CD4-positive, alpha-beta T cell treated with Interferon alpha-2 for 1 hour (primary cell): Measurements from ENCODE around the gene TMEM200A.
A peak's percentile ranks its signal among the peaks of the same experiment; 100 is the strongest.

Experiments
- DNase-seq, 2 donors: peaks; one replicate each; pipeline ENCODE4 v3.0.0-alpha.2; 2020 to 2022

The TMEM200A gene

DNA sequence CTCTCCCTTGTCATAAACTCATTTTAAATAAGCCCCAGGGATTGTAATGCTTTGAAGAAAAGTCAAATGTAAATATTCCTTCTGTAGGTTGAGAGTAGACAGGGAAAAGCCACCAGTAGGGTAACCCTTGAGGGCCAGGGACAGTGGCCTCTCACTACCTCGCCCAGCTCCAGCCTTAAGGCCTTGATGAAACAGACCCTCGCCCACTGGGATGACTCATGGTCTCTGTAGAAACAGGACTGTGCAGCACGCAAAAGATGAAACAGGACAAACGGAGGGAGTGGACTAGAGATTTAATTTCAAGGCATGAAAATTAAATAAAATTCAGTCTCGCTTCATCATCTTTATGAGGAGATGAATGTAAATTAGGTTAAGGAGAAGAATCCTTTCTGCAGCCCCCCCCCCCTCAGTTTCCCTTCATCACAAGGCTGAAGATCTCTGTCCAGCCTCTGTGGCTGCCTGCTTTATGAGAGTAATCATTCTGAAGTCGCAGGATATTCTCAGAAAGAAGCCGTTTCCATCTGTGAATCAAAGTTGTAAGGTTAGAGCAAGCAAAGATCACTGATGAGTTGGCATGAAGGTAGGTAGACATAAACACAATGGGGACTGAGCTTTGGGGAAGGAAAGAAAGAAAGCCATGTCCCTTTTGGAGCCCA, 60.4 kb downstream of the TMEM200A start:
- no peak for DNase-seq

DNA sequence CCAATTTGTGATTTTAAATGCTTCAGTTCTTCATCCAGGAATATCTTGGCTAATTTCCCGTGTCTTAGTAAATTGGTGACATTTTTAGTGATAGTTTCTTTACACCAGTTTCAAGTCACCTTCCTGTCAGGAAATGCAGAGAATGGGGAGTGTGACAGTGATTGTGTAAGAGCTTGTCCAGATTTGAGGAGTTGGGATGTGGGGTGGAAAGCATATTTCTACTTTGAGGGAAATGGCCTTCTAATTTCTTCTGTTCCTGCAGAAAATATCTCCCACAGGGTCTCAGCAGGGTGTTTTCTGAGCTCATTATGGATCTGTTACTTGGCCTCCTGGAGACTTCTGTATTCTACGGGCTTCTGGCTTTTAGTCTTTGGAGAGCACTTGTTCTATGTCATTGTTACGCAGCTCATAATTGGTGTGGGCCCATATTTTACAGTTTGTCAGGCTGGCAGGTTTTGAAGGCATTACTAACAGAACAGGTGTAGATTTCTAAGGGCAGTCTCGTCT, 65.6 kb downstream of the TMEM200A start:
- DNase-seq: no peak

- DNase-seq: no peak
Measured at GRCh38 chr6:130432838-130433237, 67.0 kb downstream of the TMEM200A start.

DNA sequence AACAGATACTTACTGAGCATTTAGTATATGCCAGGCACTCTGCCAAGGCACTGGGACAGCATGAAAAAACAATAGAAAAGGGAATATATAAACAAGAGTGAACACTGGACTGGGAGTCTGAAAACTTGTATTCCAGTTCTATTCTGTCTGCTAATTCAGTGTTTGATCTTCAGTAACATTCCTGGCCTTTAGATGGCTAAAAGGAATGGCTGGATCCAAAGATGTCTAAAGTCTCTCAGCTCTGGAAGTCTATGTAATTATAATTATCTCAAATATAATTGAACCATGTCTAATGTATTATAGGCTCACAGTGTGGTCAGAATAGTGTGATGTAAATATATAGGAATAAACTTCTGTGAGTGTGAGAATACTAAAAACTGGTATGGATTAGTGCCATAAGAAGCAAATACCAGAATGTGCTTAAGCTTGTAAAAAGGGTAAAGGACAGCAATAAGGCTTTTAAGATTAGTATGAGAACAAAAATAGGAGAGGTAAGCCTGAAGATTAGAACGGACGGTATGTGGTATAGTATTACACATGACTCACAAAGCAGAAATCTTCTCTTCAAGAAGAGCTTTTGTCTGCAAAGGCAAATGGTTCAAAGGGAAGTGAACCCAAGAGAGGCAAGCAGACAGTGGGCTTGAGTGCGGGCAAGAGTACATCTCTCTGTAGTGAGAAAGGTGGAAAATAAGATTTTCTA, 68.5 kb downstream of the TMEM200A start:
- no peak for DNase-seq

DNA sequence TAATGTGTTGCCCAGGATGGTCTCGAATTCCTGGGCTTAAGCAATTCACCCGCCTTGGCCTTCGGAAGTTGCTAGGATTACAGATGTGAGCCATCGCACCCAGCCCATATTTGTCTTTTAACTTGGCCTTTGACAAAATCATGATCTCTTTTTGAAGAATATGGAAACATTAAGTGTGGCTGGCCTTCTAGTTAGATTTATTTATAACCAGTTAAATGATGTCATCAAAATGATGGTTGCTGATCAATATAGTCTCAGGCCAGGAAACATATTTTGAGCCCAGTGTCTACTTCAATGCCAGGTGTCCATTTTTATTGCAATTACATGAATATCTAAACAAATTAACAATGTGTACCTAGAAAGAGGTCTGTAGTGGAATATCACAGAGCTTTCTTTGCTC, 69.4 kb downstream of the TMEM200A start:
- no peak for DNase-seq

GRCh38 chr6:130437961-130438360, 72.1 kb downstream of the TMEM200A start:
- DNase-seq: no peak

- DNase-seq: no peak
Measured at GRCh38 chr6:130447374-130447773, 81.6 kb downstream of the TMEM200A start.

DNA sequence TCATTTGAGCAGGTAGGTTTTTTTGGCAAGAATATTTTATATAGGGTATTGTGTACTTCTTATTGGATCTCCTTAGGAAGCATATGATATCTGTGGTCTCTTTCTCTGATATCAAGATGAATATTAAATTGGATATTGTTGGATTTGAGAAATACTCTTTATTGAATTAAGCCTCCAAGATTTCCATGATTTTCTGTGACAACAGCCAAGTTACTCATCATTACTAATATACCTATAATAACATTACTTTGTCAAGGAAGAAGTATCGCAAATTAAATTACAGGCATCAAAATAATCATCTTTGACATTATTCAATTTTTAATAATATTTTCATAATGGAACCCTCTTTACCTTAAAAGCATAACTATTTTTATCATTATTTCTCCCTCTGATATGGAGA, 86.5 kb downstream of the TMEM200A start:
- no peak for DNase-seq

- DNase-seq: peak in 1 of 2 donors; percentile 59
Measured at GRCh38 chr6:130453230-130453629, 87.4 kb downstream of the TMEM200A start.

DNA sequence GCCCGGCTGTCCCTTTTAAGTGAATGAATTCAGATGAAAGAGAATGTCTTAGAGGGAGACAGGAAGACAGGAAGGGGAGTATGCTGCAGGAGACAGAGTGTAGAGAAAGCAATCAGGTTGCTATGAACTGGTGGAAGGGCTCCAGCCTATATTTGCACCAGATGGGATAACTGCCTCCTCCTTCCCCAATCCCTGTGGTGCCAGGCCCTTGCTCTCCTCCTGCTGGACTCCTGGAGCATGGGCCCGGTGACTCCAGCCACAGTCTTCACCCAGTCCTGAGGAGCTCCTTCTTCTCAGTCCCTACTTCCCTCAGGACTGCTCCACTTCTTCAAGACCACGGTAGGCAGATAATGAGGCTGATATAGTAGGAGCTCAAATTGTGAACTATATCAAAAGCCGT, 91.8 kb downstream of the TMEM200A start:
- DNase-seq: no peak

DNA sequence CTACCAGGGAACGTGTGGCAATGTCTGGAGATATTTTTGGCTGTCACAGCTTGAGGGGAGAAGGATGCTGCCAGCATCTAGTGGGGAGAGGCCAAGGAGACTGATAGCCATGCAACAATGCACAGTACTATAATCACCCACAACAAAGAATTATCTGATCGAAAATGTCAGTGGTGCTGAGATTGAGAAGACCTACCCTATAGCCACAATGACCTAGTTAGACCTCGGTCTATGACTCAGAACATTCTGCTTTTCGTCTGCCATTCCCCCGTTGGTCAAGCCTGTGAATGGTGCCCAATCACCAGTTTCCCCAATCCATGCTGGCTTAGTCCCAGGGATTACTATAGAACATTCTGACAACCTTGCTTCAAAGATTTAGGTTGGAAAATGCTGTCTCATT, 93.5 kb downstream of the TMEM200A start:
- DNase-seq: no peak

- no peak for DNase-seq
Measured at GRCh38 chr6:130460934-130461333, 95.1 kb downstream of the TMEM200A start.

- DNase-seq: no peak
Measured at GRCh38 chr6:130466052-130466747, 100.4 kb downstream of the TMEM200A start.

GRCh38 chr6:130466748-130467061, 100.9 kb downstream of the TMEM200A start:
- no peak for DNase-seq

DNA sequence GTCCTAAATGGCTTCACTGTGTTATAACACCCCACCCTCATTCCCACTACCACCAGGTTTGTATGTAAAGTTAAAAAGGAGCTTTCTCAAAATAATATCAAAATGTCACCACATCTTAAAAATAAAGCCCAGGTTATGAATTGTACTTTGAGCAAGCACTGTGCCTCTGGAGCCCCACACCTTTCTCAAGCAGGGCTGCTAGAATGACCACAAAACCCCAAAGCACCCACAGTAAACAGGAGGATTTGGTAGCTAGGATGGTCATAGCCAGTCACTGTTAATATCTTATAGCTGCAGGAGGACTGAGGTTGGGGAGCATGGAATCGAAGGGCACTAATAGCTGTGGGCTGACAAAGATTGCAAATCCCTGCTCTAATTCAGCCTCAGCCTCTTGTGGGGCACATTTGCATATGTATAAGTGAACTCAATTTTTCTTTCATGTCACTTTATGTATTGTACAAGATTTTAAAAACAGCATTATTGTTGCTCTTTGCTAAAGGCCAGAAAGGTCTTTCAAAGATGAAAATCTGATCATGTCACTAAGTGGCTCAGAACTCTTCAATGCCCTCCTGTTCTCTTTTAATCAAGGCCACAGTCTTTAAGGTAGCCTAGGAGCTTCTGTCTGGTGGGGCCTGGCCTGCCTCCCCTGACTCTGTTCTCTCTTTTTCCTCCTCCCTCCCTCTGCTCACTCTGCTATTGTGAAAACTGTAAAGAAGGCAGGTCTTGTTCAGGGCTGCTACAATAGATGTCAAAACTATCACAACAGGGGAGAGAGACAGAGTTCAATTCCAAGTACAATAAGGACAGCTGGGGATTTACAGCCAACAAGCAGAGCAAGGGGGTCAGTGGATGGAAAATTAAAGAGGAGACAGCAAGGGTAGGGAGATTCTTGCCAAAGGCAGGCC, 101.6 kb downstream of the TMEM200A start:
- peak in 1 of 2 donors; percentile 4 for DNase-seq

DNA sequence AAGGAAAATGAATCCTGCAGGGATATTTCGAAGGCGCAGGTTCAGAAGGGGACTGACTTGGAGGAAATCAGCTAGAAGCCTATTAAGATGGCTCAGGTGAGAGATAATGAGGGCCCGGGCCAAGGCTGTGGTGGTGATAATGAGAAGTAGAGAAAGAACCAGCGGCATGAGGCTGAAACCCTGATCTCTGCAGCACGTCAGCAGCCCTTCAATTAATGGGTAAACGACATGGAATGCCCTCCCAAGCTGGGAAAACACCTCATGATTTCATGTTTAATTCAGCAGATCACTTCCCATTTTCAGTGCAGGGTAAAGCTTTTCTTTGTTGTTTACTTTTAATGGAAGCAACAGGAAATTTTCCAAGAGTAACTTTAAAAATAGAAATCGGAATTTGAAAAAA, 104.9 kb downstream of the TMEM200A start:
- no peak for DNase-seq

DNA sequence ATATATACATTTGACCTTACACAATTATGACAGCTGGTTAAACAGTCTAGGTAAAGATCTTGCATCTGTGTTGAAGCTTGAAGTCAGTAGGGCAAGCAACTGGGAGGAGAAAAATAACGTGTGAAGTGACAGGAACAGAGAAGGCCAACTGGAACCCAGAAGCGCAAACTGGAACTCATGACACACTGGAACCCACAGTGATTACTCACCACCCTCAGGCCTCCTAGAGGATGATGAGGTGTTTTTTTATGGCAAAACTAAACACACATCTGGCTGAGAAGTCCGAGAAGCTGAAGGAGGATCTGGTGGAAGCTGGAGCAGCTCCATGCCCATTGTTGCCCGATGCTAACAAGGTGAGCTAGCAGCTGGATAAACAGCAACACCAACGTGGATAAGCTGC, 108.1 kb downstream of the TMEM200A start:
- no peak for DNase-seq

GRCh38 chr6:130482645-130483390, 117.0 kb downstream of the TMEM200A start:
- peak in 1 of 2 donors; percentile 27 for DNase-seq

GRCh38 chr6:130485870-130486269, 120.1 kb downstream of the TMEM200A start:
- no peak for DNase-seq

DNA sequence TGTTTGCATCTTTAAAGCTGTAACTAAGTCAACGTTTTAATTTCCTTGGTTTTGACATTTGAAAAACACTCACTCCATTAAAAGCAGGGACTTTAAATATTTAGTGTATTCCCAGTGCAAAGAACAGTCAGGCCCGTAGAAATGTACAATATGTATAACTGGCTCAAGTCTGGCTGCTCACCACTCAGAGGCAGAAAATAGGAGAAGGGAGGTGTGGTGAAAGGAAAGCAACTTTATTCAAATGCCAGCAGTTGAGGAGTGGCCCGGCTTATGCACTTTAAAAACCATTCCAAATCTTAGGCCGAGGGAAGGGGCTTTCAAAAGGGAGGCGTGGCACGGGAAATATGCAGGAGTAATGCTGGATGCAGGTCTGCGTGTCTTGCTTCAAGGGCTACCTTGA, 120.6 kb downstream of the TMEM200A start:
- DNase-seq: no peak

GRCh38 chr6:130489514-130489913, 123.7 kb downstream of the TMEM200A start:
- no peak for DNase-seq
